WTC11 (cell line): Measurements from ENCODE around the gene SRCIN1.
"Not testable (repeated sequence)": the region's sequence is repeated elsewhere in the genome, so short reads cannot be mapped to it uniquely, and the experiment has no call there.

Experiments
- NFE2L1 ChIP-seq: sonication (generic); formaldehyde crosslinking; IDR thresholded peaks from 2 replicates; pipeline ENCODE4 v1.8.1; 2023; ENCODE audit warnings: missing genetic modification reagents
- TCF7 ChIP-seq: sonication (generic); formaldehyde crosslinking; IDR thresholded peaks from 2 replicates; pipeline ENCODE4 v1.8.0; 2022; ENCODE audit warnings: mild to moderate bottlenecking, low read depth, missing genetic modification reagents, moderate library complexity
- ZNF138 ChIP-seq: sonication (generic); formaldehyde crosslinking; conservative IDR thresholded peaks from 2 replicates; pipeline ENCODE4 v1.8.1; 2022; ENCODE audit warnings: mild to moderate bottlenecking, moderate library complexity, missing genetic modification reagents
- TF ChIP-seq, protein P1 (sequence below): fragments of 200-600 bp; IDR thresholded peaks from 2 replicates; pipeline ENCODE4 v1.8.0; 2022; ENCODE audit warnings: antibody characterized with exemption
- TF ChIP-seq, protein P2 (sequence below): sonication (generic); formaldehyde crosslinking; IDR thresholded peaks from 2 replicates; pipeline ENCODE4 v1.8.0; 2022; ENCODE audit warnings: mild to moderate bottlenecking, missing genetic modification reagents
- TF ChIP-seq, protein P3 (sequence below): sonication (generic); formaldehyde crosslinking; IDR thresholded peaks from 2 replicates; pipeline ENCODE4 v1.8.1; 2022; ENCODE audit warnings: missing genetic modification reagents, borderline replicate concordance
- TF ChIP-seq, protein P4 (sequence below): sonication (generic); formaldehyde crosslinking; conservative IDR thresholded peaks from 2 replicates; pipeline ENCODE4 v1.8.1; 2023; ENCODE audit warnings: mild to moderate bottlenecking, low read depth, missing genetic modification reagents, moderate library complexity
- TF ChIP-seq, protein P5 (sequence below): fragments of 250-450 bp; sonication (Bioruptor Pico); IDR thresholded peaks from 2 replicates; pipeline ENCODE4 v1.8.0; 2021; ENCODE audit warnings: mild to moderate bottlenecking
- TF ChIP-seq, protein P6 (sequence below): sonication (generic); formaldehyde crosslinking; IDR thresholded peaks from 2 replicates; pipeline ENCODE4 v1.8.0; 2023; ENCODE audit warnings: missing genetic modification reagents

DNA sequence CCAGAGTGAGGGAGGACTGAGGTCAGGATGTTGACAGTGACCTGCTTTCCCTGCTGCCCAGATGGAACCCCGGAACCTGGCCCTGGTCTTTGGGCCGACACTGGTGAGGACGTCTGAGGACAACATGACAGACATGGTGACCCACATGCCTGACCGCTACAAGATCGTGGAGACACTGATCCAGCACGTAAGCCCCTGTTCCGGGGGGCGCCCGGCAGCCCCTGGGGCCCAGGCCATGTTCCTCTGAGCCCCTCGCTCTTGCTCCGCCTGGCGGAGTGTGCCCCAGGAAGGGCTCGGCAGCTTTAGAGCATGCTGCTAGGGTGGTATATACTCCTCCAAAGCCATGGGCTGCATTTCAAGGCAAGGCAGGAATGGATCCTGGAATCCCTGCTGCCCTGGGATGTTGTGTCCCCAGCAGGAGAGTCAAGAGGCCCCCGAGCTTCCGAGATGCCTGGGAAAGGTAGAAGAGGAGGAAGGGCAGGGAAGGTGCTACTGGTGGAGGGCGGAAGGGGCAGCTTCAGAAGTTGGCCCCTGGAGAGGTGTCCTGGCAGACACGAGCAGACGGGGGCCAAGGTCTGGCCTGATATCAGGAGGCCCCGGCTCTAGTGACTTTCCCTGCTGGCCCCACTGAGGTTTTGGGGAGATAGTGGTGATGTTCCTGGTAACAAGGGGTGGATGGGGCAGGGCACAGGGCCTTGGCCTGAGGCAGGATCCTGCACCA lies 114.2 kb downstream of the SRCIN1 start:
- TF ChIP-seq, protein P1, sequence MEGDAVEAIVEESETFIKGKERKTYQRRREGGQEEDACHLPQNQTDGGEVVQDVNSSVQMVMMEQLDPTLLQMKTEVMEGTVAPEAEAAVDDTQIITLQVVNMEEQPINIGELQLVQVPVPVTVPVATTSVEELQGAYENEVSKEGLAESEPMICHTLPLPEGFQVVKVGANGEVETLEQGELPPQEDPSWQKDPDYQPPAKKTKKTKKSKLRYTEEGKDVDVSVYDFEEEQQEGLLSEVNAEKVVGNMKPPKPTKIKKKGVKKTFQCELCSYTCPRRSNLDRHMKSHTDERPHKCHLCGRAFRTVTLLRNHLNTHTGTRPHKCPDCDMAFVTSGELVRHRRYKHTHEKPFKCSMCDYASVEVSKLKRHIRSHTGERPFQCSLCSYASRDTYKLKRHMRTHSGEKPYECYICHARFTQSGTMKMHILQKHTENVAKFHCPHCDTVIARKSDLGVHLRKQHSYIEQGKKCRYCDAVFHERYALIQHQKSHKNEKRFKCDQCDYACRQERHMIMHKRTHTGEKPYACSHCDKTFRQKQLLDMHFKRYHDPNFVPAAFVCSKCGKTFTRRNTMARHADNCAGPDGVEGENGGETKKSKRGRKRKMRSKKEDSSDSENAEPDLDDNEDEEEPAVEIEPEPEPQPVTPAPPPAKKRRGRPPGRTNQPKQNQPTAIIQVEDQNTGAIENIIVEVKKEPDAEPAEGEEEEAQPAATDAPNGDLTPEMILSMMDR, result not testable (repeated sequence)
- not testable (repeated sequence) for TF ChIP-seq NFE2L1 (CRISPR knock-in tag); TCF7 (CRISPR knock-in tag); ZNF138
- TF ChIP-seq, protein P2, sequence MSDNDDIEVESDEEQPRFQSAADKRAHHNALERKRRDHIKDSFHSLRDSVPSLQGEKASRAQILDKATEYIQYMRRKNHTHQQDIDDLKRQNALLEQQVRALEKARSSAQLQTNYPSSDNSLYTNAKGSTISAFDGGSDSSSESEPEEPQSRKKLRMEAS, result not testable (repeated sequence)
- TF ChIP-seq, protein P3, sequence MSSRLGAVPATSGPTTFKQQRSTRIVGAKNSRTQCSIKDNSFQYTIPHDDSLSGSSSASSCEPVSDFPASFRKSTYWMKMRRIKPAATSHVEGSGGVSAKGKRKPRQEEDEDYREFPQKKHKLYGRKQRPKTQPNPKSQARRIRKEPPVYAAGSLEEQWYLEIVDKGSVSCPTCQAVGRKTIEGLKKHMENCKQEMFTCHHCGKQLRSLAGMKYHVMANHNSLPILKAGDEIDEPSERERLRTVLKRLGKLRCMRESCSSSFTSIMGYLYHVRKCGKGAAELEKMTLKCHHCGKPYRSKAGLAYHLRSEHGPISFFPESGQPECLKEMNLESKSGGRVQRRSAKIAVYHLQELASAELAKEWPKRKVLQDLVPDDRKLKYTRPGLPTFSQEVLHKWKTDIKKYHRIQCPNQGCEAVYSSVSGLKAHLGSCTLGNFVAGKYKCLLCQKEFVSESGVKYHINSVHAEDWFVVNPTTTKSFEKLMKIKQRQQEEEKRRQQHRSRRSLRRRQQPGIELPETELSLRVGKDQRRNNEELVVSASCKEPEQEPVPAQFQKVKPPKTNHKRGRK, result not testable (repeated sequence)
- TF ChIP-seq, protein P4, sequence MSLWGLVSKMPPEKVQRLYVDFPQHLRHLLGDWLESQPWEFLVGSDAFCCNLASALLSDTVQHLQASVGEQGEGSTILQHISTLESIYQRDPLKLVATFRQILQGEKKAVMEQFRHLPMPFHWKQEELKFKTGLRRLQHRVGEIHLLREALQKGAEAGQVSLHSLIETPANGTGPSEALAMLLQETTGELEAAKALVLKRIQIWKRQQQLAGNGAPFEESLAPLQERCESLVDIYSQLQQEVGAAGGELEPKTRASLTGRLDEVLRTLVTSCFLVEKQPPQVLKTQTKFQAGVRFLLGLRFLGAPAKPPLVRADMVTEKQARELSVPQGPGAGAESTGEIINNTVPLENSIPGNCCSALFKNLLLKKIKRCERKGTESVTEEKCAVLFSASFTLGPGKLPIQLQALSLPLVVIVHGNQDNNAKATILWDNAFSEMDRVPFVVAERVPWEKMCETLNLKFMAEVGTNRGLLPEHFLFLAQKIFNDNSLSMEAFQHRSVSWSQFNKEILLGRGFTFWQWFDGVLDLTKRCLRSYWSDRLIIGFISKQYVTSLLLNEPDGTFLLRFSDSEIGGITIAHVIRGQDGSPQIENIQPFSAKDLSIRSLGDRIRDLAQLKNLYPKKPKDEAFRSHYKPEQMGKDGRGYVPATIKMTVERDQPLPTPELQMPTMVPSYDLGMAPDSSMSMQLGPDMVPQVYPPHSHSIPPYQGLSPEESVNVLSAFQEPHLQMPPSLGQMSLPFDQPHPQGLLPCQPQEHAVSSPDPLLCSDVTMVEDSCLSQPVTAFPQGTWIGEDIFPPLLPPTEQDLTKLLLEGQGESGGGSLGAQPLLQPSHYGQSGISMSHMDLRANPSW (CRISPR knock-in tag), result not testable (repeated sequence)
- TF ChIP-seq, protein P5, sequence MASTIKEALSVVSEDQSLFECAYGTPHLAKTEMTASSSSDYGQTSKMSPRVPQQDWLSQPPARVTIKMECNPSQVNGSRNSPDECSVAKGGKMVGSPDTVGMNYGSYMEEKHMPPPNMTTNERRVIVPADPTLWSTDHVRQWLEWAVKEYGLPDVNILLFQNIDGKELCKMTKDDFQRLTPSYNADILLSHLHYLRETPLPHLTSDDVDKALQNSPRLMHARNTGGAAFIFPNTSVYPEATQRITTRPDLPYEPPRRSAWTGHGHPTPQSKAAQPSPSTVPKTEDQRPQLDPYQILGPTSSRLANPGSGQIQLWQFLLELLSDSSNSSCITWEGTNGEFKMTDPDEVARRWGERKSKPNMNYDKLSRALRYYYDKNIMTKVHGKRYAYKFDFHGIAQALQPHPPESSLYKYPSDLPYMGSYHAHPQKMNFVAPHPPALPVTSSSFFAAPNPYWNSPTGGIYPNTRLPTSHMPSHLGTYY, result not testable (repeated sequence)
- TF ChIP-seq, protein P6, sequence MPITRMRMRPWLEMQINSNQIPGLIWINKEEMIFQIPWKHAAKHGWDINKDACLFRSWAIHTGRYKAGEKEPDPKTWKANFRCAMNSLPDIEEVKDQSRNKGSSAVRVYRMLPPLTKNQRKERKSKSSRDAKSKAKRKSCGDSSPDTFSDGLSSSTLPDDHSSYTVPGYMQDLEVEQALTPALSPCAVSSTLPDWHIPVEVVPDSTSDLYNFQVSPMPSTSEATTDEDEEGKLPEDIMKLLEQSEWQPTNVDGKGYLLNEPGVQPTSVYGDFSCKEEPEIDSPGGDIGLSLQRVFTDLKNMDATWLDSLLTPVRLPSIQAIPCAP (CRISPR knock-in tag), result not testable (repeated sequence)
